Measurements from ENCODE around the gene TOP2A.

Gene TOP2A, protein sequence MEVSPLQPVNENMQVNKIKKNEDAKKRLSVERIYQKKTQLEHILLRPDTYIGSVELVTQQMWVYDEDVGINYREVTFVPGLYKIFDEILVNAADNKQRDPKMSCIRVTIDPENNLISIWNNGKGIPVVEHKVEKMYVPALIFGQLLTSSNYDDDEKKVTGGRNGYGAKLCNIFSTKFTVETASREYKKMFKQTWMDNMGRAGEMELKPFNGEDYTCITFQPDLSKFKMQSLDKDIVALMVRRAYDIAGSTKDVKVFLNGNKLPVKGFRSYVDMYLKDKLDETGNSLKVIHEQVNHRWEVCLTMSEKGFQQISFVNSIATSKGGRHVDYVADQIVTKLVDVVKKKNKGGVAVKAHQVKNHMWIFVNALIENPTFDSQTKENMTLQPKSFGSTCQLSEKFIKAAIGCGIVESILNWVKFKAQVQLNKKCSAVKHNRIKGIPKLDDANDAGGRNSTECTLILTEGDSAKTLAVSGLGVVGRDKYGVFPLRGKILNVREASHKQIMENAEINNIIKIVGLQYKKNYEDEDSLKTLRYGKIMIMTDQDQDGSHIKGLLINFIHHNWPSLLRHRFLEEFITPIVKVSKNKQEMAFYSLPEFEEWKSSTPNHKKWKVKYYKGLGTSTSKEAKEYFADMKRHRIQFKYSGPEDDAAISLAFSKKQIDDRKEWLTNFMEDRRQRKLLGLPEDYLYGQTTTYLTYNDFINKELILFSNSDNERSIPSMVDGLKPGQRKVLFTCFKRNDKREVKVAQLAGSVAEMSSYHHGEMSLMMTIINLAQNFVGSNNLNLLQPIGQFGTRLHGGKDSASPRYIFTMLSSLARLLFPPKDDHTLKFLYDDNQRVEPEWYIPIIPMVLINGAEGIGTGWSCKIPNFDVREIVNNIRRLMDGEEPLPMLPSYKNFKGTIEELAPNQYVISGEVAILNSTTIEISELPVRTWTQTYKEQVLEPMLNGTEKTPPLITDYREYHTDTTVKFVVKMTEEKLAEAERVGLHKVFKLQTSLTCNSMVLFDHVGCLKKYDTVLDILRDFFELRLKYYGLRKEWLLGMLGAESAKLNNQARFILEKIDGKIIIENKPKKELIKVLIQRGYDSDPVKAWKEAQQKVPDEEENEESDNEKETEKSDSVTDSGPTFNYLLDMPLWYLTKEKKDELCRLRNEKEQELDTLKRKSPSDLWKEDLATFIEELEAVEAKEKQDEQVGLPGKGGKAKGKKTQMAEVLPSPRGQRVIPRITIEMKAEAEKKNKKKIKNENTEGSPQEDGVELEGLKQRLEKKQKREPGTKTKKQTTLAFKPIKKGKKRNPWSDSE (N-terminal part only)

DNA sequence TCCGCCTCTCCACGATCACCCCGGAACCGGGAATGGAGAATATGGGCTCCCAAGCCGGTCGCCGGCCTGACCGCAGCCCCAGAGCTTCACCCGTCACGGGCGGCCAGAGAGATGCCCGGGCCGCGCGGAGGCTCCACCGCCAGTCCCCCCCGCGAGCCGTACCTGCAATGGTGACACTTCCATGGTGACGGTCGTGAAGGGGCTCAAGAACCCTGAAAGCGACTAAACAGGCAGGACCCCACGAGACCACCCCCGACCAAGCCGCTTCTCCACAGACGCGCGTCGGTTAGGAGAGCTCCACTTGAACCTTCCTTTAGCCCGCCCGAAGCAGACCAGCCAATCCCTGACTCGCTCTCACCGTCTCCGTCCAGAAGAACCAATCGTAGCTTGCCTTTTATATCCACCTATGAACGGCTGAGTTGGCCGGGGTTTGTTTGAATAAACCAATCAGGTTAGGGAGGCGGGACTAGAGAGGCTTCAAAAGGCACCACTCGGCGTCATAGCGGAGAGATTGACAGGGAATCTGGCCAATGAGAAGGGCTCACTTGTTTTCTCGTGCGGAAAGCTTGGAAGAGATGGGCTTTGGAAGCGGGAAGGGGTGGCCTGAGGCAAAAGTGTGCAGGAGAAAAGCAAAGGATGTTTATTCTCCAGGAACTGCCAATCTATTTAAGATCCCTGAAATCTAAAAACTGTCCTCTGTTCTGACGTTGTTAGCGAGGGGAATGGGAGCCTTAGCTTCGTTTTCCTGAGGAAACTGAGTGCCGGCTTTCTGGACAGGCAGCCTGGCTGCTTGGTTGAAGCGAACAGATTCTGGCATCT, at the start of gene TOP2A:
Gene TOP2A, minus strand, starts transcription at position 288 of the 819 bp plus-strand sequence. Its CDS starts 105 bp downstream, at position 183.
- DNase-seq (ENCODE audit: low spot score), result peak; percentile 100

DNA sequence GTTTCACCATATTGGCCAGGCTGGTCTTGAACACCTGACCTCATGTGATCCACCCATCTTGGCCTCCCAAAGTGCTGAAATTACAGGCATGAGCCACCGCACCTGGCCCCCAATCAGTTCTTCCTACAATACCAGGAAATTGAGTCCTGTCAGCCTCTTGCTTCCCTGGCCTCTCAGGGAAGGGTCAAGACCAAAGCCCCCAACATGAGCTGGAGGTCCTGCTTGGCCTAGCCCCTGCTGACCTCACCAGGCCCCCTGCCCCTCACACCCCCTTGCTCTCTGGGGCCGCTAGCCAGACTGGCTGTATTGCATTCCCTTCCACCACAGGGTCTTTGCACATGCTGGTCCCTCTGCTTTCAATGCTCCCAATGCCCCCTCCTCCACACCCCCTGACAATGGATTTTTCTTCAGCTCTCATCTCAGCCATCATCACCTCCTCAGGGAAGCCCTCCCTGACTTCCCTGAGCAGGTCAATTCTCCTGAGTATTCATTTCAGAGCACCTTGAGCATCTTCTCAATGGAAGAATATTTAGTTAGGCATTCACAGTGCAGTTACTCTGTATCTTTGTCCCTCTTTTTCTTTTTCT, 49.7 kb upstream of the TOP2A start:
- DNase-seq (ENCODE audit: low spot score), result no peak

DNA sequence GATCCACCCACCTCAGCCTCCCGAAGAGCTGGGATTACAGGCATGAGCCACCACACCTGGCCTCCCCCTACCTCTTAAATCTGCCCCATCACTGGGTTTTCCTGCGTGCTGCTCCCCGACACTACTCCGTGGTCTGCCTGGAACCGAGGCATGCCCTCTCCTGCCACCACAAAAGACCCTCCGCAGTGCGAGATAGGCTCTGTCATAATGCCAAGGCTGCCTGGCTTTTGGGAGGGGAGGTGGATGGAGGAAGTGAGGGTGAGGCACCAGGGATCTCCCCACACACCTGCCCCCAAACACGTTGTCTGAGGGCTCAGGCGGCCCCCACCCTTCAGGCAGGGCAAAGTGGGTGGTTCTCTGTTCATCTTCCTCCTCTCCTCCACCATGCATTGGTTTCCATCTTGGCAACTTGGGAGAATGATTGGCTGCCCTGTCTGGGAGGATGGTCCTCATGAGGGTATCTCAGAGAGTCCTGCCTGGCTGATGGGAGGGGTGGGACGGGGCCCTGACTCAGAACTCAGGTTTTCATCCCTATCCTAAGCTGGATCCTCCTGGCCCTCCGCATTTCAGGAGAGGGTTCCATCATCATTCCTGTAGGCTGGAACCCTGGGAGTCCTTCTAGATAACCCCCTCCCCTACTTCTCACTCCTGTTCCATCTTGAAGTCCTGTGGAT, 48.7 kb upstream of the TOP2A start:
- DNase-seq (ENCODE audit: low spot score), result no peak

DNA sequence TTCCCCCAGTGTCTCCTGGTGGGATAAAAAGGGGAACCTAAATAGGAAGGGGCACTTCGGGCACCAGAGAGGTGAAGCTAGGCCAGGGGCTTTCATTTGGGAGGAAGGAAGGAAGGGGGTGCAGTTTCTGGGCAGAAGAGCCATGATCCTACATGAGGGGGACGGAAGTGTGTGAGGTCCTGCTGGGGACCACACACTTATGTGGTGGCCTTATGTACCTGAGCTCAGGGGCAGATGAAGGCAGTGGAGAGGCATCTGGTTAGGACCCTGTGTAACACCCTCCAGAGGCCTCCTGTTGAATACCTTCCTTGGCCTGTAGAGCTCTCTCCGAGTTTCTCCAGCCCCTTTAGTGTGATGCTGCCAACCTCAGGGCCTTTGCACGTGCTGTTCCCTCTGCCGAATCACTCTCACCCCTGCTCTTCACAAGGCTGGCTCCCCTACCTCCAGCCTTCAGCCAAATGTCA, 46.7 kb upstream of the TOP2A start:
- DNase-seq (ENCODE audit: low spot score), result no peak

DNA sequence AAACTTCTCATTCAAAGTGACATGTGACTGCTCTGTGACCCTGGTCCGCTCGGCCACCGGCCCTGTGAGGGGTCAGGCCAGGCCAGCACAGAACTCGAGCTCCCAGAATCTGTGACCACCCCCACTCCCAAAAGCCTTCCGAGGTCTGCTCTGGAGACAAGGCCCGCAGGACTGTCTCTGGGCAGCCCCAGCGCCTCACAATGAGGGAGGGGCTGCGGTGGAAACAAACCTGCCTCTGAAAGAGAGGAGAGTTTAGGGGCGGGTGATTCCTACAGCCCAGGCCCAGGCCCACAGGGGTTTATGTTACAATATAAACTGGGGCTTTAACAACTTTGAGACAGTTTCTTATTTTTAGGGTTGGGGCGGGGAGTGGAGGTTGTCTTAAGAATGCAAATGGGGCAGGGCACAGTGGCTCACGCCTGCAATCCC, 45.4 kb upstream of the TOP2A start:
- DNase-seq (ENCODE audit: low spot score), result no peak

DNA sequence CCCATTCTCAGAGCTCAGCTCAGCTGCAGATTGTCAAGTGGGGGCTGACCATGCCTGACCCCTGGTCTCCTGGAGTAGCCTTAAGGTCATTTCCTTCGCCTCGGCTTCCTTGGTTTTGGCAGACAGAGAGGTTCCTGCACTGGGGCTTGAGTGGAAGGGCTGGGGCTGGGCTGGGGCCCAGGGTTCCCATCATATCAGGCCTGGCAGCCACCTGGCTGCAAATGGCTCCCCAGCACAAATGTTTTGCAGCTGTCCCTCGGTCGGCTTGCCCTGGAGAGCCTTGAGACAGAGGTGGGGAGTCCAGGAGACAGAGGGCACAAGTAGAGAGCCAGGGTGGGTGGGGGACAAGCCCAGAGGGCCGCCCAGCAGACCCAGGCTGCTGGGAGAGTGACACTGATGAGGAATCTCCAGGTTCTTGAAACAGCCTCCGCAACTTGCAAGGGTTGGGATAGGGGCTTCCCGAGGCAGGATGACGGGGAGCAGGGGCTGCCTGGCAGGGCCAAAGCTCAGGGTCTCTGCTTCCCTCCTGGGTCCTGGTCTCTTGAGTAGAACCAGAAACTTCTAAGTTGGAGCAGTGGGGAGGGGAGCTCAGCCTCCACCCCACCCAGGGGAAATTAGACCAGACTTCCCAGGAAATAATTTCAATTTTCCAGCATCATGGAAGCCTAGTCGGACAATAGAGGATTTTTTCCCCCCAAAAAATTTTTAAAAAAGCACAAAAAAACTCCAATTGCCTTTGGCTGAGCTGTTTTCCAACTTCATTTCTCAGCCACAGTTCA, 44.8 kb upstream of the TOP2A start:
- DNase-seq (ENCODE audit: low spot score), result no peak

DNA sequence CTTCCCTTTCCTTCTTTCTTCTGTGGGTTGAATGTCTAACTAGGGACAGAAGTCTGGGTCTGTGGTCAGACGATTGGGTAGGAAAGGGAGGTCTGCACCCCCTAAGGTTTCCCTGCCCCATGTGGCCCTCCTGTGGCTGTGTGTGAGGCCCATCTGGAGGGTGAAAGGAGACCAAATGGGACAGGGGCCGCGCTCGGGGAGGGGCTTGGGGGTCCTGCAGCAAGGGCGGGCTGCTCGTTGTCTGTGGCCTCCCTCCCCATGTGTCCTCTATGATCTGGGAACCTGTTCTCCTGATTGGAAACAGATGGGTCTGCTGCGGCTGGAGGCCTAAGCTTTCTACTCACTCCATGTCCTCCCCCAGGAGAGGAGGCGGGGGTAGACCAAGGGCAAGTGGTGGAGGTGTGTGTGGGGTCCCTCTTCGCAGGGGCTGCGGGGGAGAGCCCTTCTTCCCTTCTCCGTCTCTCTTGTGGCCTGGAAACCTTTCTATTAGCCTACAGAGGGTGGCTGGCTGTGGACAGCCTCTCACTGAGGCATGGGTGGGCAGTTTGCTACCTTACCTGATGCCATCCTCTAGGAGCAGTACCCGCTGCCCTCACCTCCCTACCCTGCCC, 44.1 kb upstream of the TOP2A start:
- DNase-seq (ENCODE audit: low spot score), result no peak

DNA sequence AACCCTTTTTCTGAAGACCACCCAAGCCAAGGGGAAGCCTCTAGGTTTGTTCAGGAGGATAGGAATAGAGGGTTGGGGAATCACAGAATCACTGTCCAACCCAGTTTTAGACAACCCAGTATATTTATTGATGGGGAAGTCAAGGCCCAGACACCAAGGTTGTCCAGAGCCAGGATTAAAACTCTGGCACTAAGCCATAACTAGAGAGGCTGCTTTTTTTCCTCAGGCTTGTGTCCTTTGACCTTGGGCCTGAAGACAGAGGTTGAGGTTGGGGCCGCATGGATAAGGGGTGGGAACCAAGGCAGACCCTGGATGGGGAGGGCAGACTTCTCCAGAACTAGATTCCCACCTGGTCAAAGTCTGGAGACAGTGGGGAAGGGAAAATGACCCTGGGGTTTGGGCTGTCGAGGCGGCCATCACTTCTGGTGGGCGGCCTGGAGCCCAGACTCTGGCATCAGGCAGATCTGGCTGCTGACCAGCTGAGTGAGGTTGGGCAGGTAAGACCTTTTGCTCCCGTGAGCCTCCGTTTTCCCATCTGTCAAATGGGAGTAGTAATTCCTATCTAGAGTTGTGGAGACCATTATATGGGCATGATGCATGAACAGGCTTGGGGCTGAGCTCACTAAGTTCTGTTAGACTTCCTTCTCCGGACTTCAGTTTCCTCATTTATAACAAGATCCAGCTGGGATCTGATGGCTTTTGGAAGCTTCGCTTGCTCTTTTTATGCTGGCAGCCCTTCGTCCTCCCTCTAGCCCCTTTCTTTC, 43.5 kb upstream of the TOP2A start:
- DNase-seq (ENCODE audit: low spot score), result no peak

DNA sequence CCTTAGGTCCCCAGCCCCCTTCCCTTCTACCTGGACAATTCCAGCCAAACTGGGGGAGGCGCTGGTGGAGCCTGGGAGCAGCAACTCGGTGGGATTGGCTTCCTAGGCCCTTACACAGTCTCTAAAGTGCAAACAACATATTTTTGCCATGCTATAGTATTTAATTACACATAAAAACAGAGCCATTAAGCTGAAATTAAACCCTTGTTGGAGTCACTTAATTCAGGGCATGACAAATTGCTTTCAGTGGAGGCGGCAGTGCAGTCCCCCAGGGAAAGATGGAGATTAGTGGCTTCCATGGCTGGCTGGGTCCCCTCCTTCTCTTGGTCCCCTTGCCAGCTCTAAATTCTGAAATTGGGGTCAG, 42.9 kb upstream of the TOP2A start:
- no peak for DNase-seq (ENCODE audit: low spot score)

DNA sequence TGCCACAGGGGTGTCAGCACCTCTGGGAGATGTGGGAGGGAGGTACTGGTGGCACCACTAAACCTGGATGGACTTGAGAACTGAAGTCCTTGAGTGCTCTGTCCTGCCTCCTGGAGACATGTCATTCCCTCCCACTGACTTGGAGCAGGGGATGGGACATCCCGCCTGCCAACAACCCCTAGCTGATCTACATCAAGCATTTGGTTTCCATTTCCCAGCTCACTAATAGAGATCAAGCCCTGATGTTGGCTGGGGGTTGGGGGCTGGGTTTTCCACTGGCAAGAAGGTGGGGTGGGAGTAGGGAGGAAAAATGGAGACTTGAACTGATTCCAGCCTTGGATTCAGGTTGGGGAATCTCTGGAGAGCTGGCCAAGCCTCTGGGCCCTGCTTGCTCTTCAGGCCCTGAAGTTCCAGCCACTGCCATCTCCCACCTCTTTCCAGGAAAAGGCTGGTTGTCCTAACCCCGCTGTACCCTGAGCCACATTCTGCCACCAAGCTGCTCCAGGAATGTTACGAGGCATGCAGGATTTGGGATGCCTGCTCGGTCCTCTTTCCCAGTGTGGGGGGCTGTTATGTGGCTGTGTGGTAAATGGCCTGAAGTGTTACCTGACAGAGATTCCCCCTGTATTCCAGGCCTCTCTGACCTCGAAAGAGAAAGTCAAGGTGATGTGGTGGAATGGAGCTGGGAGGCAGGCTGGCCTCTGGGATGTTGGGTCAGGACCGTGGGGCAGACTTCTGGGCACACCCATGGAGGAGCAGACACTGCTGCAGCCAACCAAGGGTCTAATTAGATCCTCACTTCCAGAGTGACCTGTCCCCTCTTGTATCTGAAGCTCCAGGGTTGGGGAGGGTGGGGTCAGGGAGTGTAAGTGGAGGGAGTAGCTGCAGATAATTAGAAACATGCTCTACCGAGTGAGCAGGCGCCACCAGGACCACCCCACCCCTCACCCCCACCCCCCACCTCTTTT, 42.2 kb upstream of the TOP2A start:
- DNase-seq (ENCODE audit: low spot score), result no peak

DNA sequence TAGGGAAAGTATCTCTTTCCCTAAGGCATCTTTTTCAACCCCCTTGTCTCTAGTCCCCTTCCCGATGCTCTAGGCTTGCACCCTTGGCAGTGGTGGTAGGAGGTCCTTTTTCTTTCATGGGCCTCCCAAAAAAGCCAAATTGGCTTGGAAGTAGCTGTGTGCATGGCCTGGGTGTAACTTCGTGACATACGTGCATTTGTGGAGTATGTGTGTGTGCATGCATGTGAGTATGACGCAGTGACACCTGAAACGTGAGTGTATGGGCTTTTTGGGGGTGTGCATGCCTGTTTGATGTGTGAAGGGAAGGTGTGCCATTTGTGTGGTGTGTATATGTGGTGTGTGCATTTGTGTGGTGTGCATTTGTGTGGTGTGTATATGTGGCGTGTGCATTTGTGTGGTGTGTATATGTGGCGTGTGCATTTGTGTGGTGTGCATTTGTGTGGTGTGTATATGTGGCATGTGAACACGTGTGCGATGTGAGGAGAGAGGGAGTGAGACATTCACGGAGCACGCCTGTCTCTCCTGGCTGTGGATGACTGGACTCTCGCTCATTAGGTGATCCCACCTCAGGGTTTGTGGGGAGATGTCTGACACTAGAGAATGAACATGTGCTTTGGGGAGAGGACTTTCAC, 41.3 kb upstream of the TOP2A start:
- DNase-seq (ENCODE audit: low spot score), result no peak

DNA sequence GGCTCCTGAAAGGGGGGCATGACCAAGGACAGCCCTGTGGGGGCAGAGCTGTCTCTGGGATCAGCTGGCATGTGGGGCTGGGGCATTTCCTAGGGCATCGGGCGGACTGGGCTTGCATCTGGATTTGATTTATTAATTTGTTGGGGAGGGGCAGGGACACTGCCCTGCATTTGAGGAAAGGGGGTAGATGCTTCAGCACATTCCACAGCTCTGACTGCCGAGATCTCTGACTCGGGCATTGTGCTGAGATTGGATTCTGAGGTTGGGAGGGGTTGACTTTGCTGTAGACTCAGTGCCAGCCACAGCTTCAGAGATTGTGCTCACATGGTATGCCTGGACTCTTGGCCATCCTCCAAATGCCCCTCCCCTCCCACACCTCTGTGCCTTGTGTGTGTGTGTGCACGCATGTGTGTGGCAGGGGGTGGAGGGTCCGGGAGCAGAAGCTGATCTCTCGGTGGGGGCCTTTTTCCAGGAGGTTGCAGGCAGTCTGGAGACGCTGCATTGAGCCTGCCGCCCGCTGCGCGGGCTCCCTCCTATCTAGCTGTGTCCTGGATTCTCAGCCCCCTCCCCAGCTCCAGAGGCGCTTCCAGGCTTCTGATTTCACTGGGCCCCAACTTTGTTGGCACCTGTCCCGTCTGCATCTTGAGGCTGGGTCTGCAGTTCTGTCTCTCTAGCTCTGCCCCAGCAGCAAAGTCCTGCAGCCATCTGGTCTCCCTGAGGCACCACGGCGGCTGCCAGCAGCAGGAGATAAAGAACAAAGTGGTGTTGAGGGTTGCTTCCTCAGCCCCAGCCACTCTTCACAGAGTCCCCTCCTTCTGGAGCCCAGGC, 40.5 kb upstream of the TOP2A start:
- DNase-seq (ENCODE audit: low spot score), result no peak

DNA sequence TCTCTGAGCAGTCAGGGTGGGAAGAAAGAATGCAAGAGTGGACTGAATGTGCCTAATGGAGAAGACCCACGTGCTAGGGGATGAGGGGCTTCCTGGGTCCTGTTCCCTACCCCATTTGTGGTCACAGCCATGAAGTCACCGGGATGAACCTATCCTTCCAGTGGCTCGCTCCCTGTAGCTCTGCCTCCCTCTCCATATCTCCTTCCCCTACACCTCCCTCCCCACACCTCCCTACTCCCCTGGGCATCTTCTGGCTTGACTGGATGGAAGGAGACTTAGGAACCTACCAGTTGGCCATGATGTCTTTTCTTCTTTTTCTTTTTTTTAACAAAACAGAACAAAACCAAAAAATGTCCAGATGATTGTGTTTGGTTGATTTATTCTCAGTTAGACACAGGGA, 39.7 kb upstream of the TOP2A start:
- no peak for DNase-seq (ENCODE audit: low spot score)

DNA sequence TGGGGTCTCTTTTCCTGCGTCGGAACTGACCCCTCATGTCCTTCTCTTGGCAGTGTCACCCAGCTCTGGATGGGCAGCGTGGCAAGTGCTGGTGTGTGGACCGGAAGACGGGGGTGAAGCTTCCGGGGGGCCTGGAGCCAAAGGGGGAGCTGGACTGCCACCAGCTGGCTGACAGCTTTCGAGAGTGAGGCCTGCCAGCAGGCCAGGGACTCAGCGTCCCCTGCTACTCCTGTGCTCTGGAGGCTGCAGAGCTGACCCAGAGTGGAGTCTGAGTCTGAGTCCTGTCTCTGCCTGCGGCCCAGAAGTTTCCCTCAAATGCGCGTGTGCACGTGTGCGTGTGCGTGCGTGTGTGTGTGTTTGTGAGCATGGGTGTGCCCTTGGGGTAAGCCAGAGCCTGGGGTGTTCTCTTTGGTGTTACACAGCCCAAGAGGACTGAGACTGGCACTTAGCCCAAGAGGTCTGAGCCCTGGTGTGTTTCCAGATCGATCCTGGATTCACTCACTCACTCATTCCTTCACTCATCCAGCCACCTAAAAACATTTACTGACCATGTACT, 38.8 kb upstream of the TOP2A start:
- no peak for DNase-seq (ENCODE audit: low spot score)

DNA sequence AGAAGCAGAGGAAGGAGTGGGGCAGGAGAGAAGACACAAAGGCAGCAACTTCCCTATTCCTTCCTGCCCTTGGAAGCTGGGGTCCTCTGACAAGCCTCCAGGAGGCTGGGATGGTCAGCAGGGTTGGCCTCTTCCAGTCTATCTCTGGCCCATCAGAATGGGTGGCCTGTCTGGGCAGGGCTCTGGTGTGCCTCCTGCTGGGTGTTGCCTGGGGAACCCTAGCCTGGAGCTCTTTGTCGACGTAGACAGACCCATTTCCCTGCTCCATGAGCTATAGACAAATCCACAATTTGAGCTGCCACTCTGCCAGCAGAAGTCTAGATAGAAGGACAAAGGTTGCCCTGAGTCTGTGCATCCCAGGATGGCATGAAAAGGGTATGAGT, 36.9 kb upstream of the TOP2A start:
- no peak for DNase-seq (ENCODE audit: low spot score)
